ENCODE data around the gene SYNE2.

DNA sequence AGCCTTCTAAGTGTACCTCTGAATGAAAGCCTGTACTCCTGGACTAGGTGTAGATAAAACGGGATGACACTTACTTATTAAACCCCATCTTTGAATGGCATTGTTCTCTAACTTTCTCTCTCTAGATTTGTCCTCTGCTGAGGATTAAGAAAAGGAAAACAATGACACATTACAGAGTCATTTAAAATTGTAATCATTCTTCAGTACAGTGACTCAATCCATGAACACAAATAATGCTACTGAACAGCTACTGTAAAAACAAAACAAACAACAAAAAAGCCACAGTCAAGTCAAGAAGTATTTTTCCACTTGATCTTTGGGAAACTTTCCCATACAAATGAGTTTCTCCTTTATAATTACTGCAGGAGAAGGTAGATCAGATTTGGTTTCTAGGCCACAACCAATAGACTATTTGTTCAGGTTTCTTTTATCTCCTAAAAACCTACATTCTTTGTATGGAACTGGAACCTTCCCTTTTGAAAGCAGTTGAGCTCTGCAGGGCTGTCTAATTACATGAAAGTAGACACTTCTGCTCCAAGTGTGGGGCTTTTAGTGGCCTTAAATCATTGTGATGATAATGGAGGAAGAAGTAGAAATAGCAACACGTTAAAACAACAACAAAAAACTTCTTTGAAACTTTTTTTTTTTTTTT, 222.3 kb downstream of the SYNE2 start:
- TF ChIP-seq CTCF (IDR thresholded peaks at IDR 0.05; ENCODE audit: insufficient read depth, low read length, poor library complexity, severe bottlenecking), result no peak
- no peak for TF ChIP-seq EZH2phosphoT487 (conservative IDR thresholded peaks at IDR 0.05; ENCODE audit: low read length)

Measured in SU-DHL-6 (cell line).